Mammary epithelial cell (primary cell): ENCODE results near the gene RNF175.

Experiments
- CTCF ChIP-seq, 2 donors: IDR thresholded peaks in 1 of 2; conservative IDR thresholded peaks in 1 of 2; 2 replicates each; pipeline ENCODE4 v1.5.1; 2011 to 2012; ENCODE audit warnings: inconsistent platforms in 2 of 2, low read length in 2 of 2, mild to moderate bottlenecking in 2 of 2, control low read depth in 1 of 2, low read depth in 1 of 2; ENCODE audit not compliant: insufficient read depth in 1 of 2; ENCODE audit errors: extremely low read depth in 1 of 2
- EZH2 ChIP-seq: IDR thresholded peaks from 2 replicates; pipeline ENCODE4 v1.6.1; 2012; ENCODE audit warnings: low read length, inconsistent platforms, borderline replicate concordance

- TF ChIP-seq CTCF (conservative IDR thresholded peaks at IDR 0.05 in 1 of 2, IDR thresholded peaks at IDR 0.05 in 1 of 2; ENCODE audit: extremely low read depth in 1 of 2, insufficient read depth in 1 of 2, low read depth in 1 of 2, low read length in 2 of 2), result no peak
- no peak for TF ChIP-seq EZH2
Measured at GRCh38 chr4:153782581-153782980, 22.8 kb upstream of the RNF175 start.
